HCT116 (cell line): Measurements from ENCODE around the gene FSD2. TPM values are rescaled to one million over a fixed set of nuclear protein-coding genes. Genes with fewer than 3 reads are reported as not detected.

Experiments used
- ATAC-seq: fragments of 200-7000 bp; cut with Tn5 transposase; 2 replicates; pipeline ENCODE4 v1.9.1; 2020; ENCODE audit warnings: mild to moderate bottlenecking, moderate library complexity
- BruUV-seq: library from RNA; stranded (reverse); fragments of 400-500 nt; replicated peaks from 2 replicates; lab custom pipeline; 2021; lab: Mats Ljungman, UMichigan
- CTCF ChIA-PET: fragments of 300-600 bp; sonication (Branson Sonifier 250); formaldehyde crosslinking; loops from one replicate; lab custom pipeline; 2021; ENCODE audit warnings: antibody characterized with exemption; lab: Charles Lee
- POLR2A ChIA-PET: fragments of 300-600, 350-600 bp; sonication (Branson Sonifier 250); formaldehyde crosslinking; loops from one replicate; lab custom pipeline; 2021; ENCODE audit warnings: antibody characterized with exemption; lab: Charles Lee
- RAD21 ChIA-PET, 2 experiments: fragments of 300-600 bp; sonication (Branson Sonifier 250); formaldehyde crosslinking; loops; one replicate each; lab custom pipeline; 2023; ENCODE audit warnings: low total read pairs in 2 of 2; ENCODE audit not compliant: uncharacterized antibody in 2 of 2, unreplicated experiment in 2 of 2, low non-redundant PET in 1 of 2; lab: Charles Lee
- DNase-seq: peaks from one replicate; pipeline ENCODE4 v3.0.0-alpha.2; 2010; ENCODE audit warnings: low read depth, low spot score
- H2AFZ ChIP-seq: fragments of 200-600 bp; shearing (Covaris generic), sonication (generic); 2 replicates; pipeline ENCODE4 v1.6.1; 2017; ENCODE audit warnings: low read depth, mixed run types, mixed read lengths, antibody characterized with exemption, low read length; ENCODE audit not compliant: poor library complexity, severe bottlenecking
- H3K27ac ChIP-seq: 2 replicates; pipeline ENCODE4 v1.5.1; 2012; ENCODE audit warnings: low read depth, low read length
- H3K27me3 ChIP-seq: fragments of 200-600 bp; sonication (generic); 2 replicates; pipeline ENCODE4 v1.6.1; 2016; ENCODE audit warnings: mixed run types, low read length, mixed read lengths; ENCODE audit not compliant: insufficient read depth
- H3K36me3 ChIP-seq, 2 experiments: fragments of 200-500 bp in 1 of 2; fragments of 200-600 bp in 1 of 2; sonication (Bioruptor generic) in 1 of 2; sonication (generic) in 1 of 2; 2 replicates each; pipeline versions ENCODE4 v1.5.1 to v1.6.1; 2014 to 2016; ENCODE audit warnings: low read length in 2 of 2, inconsistent platforms in 1 of 2, mixed read lengths in 1 of 2, mixed run types in 1 of 2; ENCODE audit not compliant: insufficient read depth in 2 of 2, control insufficient read depth in 1 of 2
- H3K4me1 ChIP-seq, 2 experiments: fragments of 200-600 bp in 1 of 2; sonication (generic) in 1 of 2; 2 replicates each; pipeline versions ENCODE4 v1.5.1 to v1.6.1; 2012 to 2017; ENCODE audit warnings: low read length in 2 of 2, inconsistent platforms in 1 of 2, mild to moderate bottlenecking in 1 of 2, mixed read lengths in 1 of 2, mixed run types in 1 of 2, moderate library complexity in 1 of 2; ENCODE audit not compliant: insufficient read depth in 2 of 2, control insufficient read depth in 1 of 2
- H3K4me2 ChIP-seq: fragments of 200-600 bp; sonication (generic); 2 replicates; pipeline ENCODE4 v1.6.1; 2017; ENCODE audit warnings: mixed run types, low read length, mixed read lengths
- H3K4me3 ChIP-seq, 2 experiments: fragments of 200-600 bp in 1 of 2; sonication (generic) in 1 of 2; replicated peaks in 1 of 2; 2 replicates each; pipeline ENCODE4 v1.5.1; 2011 to 2016; ENCODE audit warnings: low read length in 2 of 2, control low read depth in 1 of 2, low read depth in 1 of 2, mild to moderate bottlenecking in 1 of 2, mixed read lengths in 1 of 2, mixed run types in 1 of 2
- H3K79me2 ChIP-seq: fragments of 200-600 bp; sonication (generic); 2 replicates; pipeline ENCODE4 v1.6.1; 2017; ENCODE audit warnings: mild to moderate bottlenecking, mixed run types, low read length, moderate library complexity, mixed read lengths; ENCODE audit not compliant: insufficient read depth
- H3K9ac ChIP-seq: fragments of 200-600 bp; sonication (generic); 2 replicates; pipeline ENCODE4 v1.6.1; 2016; ENCODE audit warnings: low read length, mixed read lengths
- H3K9me2 ChIP-seq: fragments of 200-600 bp; sonication (generic), shearing (Covaris generic); 2 replicates; pipeline ENCODE4 v1.6.1; 2017; ENCODE audit warnings: mixed run types, mild to moderate bottlenecking, moderate library complexity; ENCODE audit not compliant: insufficient read depth
- H3K9me3 ChIP-seq, 2 experiments: fragments of 200-500 bp in 1 of 2; fragments of 200-600 bp in 1 of 2; sonication (Bioruptor generic) in 1 of 2; sonication (generic) in 1 of 2; 2 replicates each; pipeline ENCODE4 v1.6.1; 2014 to 2017; ENCODE audit warnings: low read length in 2 of 2, mixed read lengths in 2 of 2, inconsistent platforms in 1 of 2, low read depth in 1 of 2, mild to moderate bottlenecking in 1 of 2, mixed run types in 1 of 2, moderate library complexity in 1 of 2; ENCODE audit not compliant: control insufficient read depth in 1 of 2, insufficient read depth in 1 of 2
- H4K20me1 ChIP-seq: fragments of 200-600 bp; sonication (generic), shearing (Covaris generic); 2 replicates; pipeline ENCODE4 v1.6.1; 2017; ENCODE audit warnings: mixed run types, mild to moderate bottlenecking, moderate library complexity; ENCODE audit not compliant: insufficient read depth
- CEBPB ChIP-seq: IDR thresholded peaks from 2 replicates; pipeline ENCODE4 v1.6.1; 2012; ENCODE audit warnings: low read depth
- EGR1 ChIP-seq: IDR thresholded peaks from 2 replicates; pipeline ENCODE4 v1.6.1; 2012; ENCODE audit warnings: low read depth
- ELF1 ChIP-seq: IDR thresholded peaks from 2 replicates; pipeline ENCODE4 v1.6.1; 2012; ENCODE audit warnings: low read depth, borderline replicate concordance
- EZH2 ChIP-seq: fragments of 200-600 bp; sonication (generic); IDR thresholded peaks from 2 replicates; pipeline ENCODE4 v1.6.1; 2017; ENCODE audit warnings: antibody characterized with exemption, mixed run types
- EZH2phosphoT487 ChIP-seq: fragments of 200-600 bp; IDR thresholded peaks from 2 replicates; pipeline ENCODE4 v1.6.1; 2018; ENCODE audit warnings: antibody characterized with exemption, borderline replicate concordance
- FOSL1 ChIP-seq: IDR thresholded peaks from 2 replicates; pipeline ENCODE4 v1.6.1; 2012; ENCODE audit warnings: low read depth
- JUND ChIP-seq: IDR thresholded peaks from 2 replicates; pipeline ENCODE4 v1.6.1; 2012
- POLR2AphosphoS5 ChIP-seq: IDR thresholded peaks from 2 replicates; pipeline ENCODE4 v1.6.1; 2011; ENCODE audit warnings: mild to moderate bottlenecking, low read depth, low read length, moderate library complexity
- RAD21 ChIP-seq: IDR thresholded peaks from 2 replicates; pipeline ENCODE4 v1.6.1; 2012; ENCODE audit warnings: low read depth, mild to moderate bottlenecking
- SIN3A ChIP-seq: IDR thresholded peaks from 2 replicates; pipeline ENCODE4 v1.6.1; 2012; ENCODE audit warnings: low read depth
- SP1 ChIP-seq: IDR thresholded peaks from 2 replicates; pipeline ENCODE4 v1.6.1; 2012; ENCODE audit warnings: low read depth
- SRF ChIP-seq: IDR thresholded peaks from 2 replicates; pipeline ENCODE4 v1.6.1; 2012; ENCODE audit warnings: low read depth
- TCF7L2 ChIP-seq: IDR thresholded peaks from 2 replicates; pipeline ENCODE4 v1.7.0; 2011; ENCODE audit warnings: borderline replicate concordance, inconsistent platforms; ENCODE audit not compliant: insufficient read depth, insufficient read length; ENCODE audit errors: extremely low read depth
- ZFX ChIP-seq: fragments of 450-650 bp; IDR thresholded peaks from 2 replicates; pipeline ENCODE4 v1.6.1; 2017
- intact Hi-C: fragments of 100-400 bp; cut with micrococcal nuclease; formaldehyde crosslinking; loops from 2 replicates; pipeline ENCODE4 v1.10.0; 2022
- total RNA-seq: library from RNA; stranded (reverse); gene quantifications from one replicate; pipeline ENCODE4 v1.2.1, GENCODE V29; 2021; ENCODE audit not compliant: unreplicated experiment
- TF ChIP-seq, protein P1 (sequence below): IDR thresholded peaks from 2 replicates; pipeline ENCODE4 v1.6.1; 2012
- TF ChIP-seq, protein P2 (sequence below): IDR thresholded peaks from 2 replicates; pipeline ENCODE4 v1.6.1; 2012
- TF ChIP-seq, protein P3 (sequence below): IDR thresholded peaks from 2 replicates; pipeline ENCODE4 v1.6.1; 2012; ENCODE audit warnings: low read depth
- TF ChIP-seq, protein P4 (sequence below), 3 experiments: fragments of 200-600 bp in 1 of 3; sonication (generic) in 1 of 3; IDR thresholded peaks in 2 of 3; conservative IDR thresholded peaks in 1 of 3; 2 replicates each; pipeline ENCODE4 v1.5.1; 2012 to 2017; ENCODE audit warnings: low read depth in 2 of 3, low read length in 2 of 3, antibody characterized with exemption in 1 of 3, borderline replicate concordance in 1 of 3, control low read depth in 1 of 3, mild to moderate bottlenecking in 1 of 3, mixed read lengths in 1 of 3, mixed run types in 1 of 3, moderate library complexity in 1 of 3; ENCODE audit not compliant: insufficient read depth in 1 of 3

FSD2 gene
- total RNA-seq, 1 experiment from 2014 or later = not detected

DNA sequence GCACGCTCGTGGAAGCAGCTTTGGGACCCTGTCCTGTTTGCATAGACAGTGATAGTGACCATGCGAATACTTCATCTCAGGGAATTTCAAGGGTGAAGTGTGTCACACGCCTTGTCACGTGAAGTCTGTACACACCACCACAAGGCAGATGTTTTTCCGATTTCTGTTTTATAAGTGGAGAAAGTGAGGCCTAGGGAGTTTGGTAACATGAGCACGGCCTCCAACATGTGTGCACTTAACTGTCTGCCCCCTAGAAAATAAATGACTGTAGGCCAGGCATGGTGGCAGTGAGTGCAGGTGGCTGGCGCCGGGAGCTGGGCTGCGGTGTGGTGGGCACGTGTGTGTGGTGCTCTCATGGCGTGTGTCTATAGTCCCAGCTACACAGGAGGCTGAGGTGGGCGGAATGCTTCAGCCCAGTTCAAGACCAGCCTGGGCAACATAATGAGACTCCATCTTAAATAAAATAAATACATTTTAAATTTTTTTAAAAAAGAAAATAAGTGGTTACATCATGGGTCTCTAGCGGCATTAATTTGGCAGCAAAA, 45.5 kb upstream of the FSD2 start:
- ChIA-PET CTCF (interaction anchor here (0.5 kb wide), 1 partner anchor 366 kb away, joined by 3 read pairs; no protein-coding TSS in a partner anchor), RAD21 (no interaction called here), POLR2A (no interaction called here)
- intact Hi-C loops = no loop called here
- Histone ChIP-seq H4K20me1 (no peaks in the 10 kb centered on the region), H3K4me2 (no peak overlapping the region), H3K9me2 (no peaks in the 10 kb centered on the region), H3K4me1 (peaks cover 3 to 19% of the 10 kb centered on the region in 2 experiments; a peak in 3 of 4 replicates), H3K27ac (no peak overlapping the region), H3K36me3 (no peaks in the 10 kb centered on the region), H3K9me3 (no peaks in the 10 kb centered on the region), H2AFZ (no peak overlapping the region), H3K9ac (no peak overlapping the region), H3K79me2 (no peaks in the 10 kb centered on the region), H3K4me3 (no peak overlapping the region), H3K27me3 (no peaks in the 10 kb centered on the region)
- DNase-seq (no peak), ATAC-seq (no peak)
- TF ChIP-seq, protein P1, sequence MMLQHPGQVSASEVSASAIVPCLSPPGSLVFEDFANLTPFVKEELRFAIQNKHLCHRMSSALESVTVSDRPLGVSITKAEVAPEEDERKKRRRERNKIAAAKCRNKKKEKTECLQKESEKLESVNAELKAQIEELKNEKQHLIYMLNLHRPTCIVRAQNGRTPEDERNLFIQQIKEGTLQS = no peak
- TF ChIP-seq ZFX = no peak
- no peak for TF ChIP-seq JUND
- TF ChIP-seq, protein P2, sequence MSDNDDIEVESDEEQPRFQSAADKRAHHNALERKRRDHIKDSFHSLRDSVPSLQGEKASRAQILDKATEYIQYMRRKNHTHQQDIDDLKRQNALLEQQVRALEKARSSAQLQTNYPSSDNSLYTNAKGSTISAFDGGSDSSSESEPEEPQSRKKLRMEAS = no peak
- TF ChIP-seq SP1 = no peak
- no peak for TF ChIP-seq POLR2AphosphoS5
- no peak for TF ChIP-seq SIN3A
- TF ChIP-seq EZH2 = no peak
- TF ChIP-seq TCF7L2 = no peak
- no peak for TF ChIP-seq CEBPB
- TF ChIP-seq ELF1 = no peak
- TF ChIP-seq, protein P3, sequence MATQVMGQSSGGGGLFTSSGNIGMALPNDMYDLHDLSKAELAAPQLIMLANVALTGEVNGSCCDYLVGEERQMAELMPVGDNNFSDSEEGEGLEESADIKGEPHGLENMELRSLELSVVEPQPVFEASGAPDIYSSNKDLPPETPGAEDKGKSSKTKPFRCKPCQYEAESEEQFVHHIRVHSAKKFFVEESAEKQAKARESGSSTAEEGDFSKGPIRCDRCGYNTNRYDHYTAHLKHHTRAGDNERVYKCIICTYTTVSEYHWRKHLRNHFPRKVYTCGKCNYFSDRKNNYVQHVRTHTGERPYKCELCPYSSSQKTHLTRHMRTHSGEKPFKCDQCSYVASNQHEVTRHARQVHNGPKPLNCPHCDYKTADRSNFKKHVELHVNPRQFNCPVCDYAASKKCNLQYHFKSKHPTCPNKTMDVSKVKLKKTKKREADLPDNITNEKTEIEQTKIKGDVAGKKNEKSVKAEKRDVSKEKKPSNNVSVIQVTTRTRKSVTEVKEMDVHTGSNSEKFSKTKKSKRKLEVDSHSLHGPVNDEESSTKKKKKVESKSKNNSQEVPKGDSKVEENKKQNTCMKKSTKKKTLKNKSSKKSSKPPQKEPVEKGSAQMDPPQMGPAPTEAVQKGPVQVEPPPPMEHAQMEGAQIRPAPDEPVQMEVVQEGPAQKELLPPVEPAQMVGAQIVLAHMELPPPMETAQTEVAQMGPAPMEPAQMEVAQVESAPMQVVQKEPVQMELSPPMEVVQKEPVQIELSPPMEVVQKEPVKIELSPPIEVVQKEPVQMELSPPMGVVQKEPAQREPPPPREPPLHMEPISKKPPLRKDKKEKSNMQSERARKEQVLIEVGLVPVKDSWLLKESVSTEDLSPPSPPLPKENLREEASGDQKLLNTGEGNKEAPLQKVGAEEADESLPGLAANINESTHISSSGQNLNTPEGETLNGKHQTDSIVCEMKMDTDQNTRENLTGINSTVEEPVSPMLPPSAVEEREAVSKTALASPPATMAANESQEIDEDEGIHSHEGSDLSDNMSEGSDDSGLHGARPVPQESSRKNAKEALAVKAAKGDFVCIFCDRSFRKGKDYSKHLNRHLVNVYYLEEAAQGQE = no peak
- no peak for TF ChIP-seq SRF
- TF ChIP-seq EZH2phosphoT487 = no peak
- TF ChIP-seq FOSL1 = no peak
- TF ChIP-seq EGR1 = no peak
- no peak for TF ChIP-seq RAD21
- TF ChIP-seq, protein P4, sequence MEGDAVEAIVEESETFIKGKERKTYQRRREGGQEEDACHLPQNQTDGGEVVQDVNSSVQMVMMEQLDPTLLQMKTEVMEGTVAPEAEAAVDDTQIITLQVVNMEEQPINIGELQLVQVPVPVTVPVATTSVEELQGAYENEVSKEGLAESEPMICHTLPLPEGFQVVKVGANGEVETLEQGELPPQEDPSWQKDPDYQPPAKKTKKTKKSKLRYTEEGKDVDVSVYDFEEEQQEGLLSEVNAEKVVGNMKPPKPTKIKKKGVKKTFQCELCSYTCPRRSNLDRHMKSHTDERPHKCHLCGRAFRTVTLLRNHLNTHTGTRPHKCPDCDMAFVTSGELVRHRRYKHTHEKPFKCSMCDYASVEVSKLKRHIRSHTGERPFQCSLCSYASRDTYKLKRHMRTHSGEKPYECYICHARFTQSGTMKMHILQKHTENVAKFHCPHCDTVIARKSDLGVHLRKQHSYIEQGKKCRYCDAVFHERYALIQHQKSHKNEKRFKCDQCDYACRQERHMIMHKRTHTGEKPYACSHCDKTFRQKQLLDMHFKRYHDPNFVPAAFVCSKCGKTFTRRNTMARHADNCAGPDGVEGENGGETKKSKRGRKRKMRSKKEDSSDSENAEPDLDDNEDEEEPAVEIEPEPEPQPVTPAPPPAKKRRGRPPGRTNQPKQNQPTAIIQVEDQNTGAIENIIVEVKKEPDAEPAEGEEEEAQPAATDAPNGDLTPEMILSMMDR (IDR thresholded peaks at IDR 0.05 in 2 of 3, conservative IDR thresholded peaks at IDR 0.05 in 1 of 3; ENCODE audit: borderline replicate concordance in 1 of 3, insufficient read depth in 1 of 3, low read depth in 2 of 3, low read length in 2 of 3) = no peak
- BruUV-seq = no TSS peak
